WTC11 (cell line): ENCODE results near the gene ANO1.

ENCODE experiments used
- JUN ChIP-seq: sonication (generic); formaldehyde crosslinking; IDR thresholded peaks from 2 replicates; pipeline ENCODE4 v1.8.0; 2023; ENCODE audit warnings: mild to moderate bottlenecking, missing genetic modification reagents
- TCF7 ChIP-seq: sonication (generic); formaldehyde crosslinking; IDR thresholded peaks from 2 replicates; pipeline ENCODE4 v1.8.0; 2022; ENCODE audit warnings: mild to moderate bottlenecking, low read depth, missing genetic modification reagents, moderate library complexity
- TF ChIP-seq, protein P1 (sequence below): fragments of 200-600 bp; IDR thresholded peaks from 2 replicates; pipeline ENCODE4 v1.8.0; 2022; ENCODE audit warnings: antibody characterized with exemption

DNA sequence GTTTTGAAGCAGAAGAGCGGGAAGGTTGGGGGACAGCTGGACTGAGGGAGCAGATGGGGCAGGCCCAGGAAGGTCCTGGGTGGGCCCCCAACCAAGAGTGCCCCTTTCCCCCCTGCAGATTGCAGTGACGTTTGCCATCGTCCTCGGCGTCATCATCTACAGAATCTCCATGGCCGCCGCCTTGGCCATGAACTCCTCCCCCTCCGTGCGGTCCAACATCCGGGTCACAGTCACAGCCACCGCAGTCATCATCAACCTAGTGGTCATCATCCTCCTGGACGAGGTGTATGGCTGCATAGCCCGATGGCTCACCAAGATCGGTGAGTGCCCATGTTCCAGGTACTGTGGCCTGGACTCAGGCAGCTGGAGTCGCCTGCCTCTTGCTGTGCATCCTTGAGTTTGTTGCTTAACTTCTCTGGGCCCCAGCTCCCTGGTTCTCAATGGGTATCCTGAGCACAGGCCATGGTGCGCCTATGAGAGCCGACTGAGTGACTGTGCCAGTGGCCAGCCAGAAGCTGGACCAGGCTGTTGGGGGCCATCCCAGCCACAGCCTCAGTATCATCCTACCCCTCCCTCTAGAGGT, 83.0 kb downstream of the ANO1 start:
- TF ChIP-seq, protein P1, sequence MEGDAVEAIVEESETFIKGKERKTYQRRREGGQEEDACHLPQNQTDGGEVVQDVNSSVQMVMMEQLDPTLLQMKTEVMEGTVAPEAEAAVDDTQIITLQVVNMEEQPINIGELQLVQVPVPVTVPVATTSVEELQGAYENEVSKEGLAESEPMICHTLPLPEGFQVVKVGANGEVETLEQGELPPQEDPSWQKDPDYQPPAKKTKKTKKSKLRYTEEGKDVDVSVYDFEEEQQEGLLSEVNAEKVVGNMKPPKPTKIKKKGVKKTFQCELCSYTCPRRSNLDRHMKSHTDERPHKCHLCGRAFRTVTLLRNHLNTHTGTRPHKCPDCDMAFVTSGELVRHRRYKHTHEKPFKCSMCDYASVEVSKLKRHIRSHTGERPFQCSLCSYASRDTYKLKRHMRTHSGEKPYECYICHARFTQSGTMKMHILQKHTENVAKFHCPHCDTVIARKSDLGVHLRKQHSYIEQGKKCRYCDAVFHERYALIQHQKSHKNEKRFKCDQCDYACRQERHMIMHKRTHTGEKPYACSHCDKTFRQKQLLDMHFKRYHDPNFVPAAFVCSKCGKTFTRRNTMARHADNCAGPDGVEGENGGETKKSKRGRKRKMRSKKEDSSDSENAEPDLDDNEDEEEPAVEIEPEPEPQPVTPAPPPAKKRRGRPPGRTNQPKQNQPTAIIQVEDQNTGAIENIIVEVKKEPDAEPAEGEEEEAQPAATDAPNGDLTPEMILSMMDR, result no peak
- no peak for TF ChIP-seq TCF7 (CRISPR knock-in tag)
- no peak for TF ChIP-seq JUN (CRISPR knock-in tag)
